Transverse colon (tissue), 4 donors: ENCODE data around the gene SHISA9. TPM values are rescaled to one million over a fixed set of nuclear protein-coding genes. Genes with fewer than 3 reads are reported as not detected.

Source experiments
- DNase-seq: peaks from one replicate; pipeline ENCODE4 v3.0.0-alpha.2; 2019
- H3K27ac ChIP-seq, 4 donors: fragments of 200-600 bp; sonication (generic); 2 replicates each; pipeline ENCODE4 v1.5.1; 2016 to 2018; ENCODE audit warnings: inconsistent platforms in 4 of 4
- H3K27me3 ChIP-seq: fragments of 200-600 bp; sonication (generic); 2 replicates; pipeline ENCODE4 v1.5.1; 2017; ENCODE audit warnings: inconsistent platforms
- H3K36me3 ChIP-seq, 4 donors: fragments of 200-600 bp; sonication (generic); 2 replicates each; pipeline ENCODE4 v1.5.1; 2017 to 2019; ENCODE audit warnings: inconsistent platforms in 4 of 4
- H3K4me1 ChIP-seq, 4 donors: fragments of 200-600 bp; sonication (generic); 2 replicates each; pipeline ENCODE4 v1.5.1; 2017 to 2020; ENCODE audit warnings: inconsistent platforms in 4 of 4
- H3K4me3 ChIP-seq, 4 donors: fragments of 200-600 bp; sonication (generic); 1 replicate in 1 of 4; 2 replicates in 3 of 4; pipeline versions ENCODE4 v1.5.1 to v1.6.1; 2017 to 2019; ENCODE audit warnings: inconsistent platforms in 4 of 4
- H3K9me3 ChIP-seq, 2 donors: fragments of 200-600 bp; sonication (generic); 2 replicates each; pipeline ENCODE4 v1.5.1; 2017 to 2019; ENCODE audit warnings: inconsistent platforms in 2 of 2
- EP300 ChIP-seq: sonication (generic); formaldehyde crosslinking; IDR thresholded peaks from one replicate; pipeline ENCODE4 v1.6.1; 2017; ENCODE audit warnings: antibody characterized with exemption, low read depth
- POLR2A ChIP-seq: fragments of 450-650 bp; IDR thresholded peaks from one replicate; pipeline ENCODE4 v1.6.1; 2016; ENCODE audit warnings: antibody characterized with exemption, mild to moderate bottlenecking, moderate library complexity
- POLR2AphosphoS5 ChIP-seq, 3 donors: sonication (generic); formaldehyde crosslinking; IDR thresholded peaks; one replicate each; pipeline ENCODE4 v1.6.1; 2016; ENCODE audit warnings: antibody characterized with exemption in 3 of 3
- WGBS, 2 donors: methylation state at CpG; one replicate each; pipeline ENCODE4 v1.1.5; 2018; ENCODE audit warnings: low coverage in 1 of 2; 5-methylcytosine and 5-hydroxymethylcytosine counted together
- in situ Hi-C, 4 donors: fragments of 200-750 bp; cut with MboI; loops; one replicate each; pipeline versions ENCODE4 v1.15.0 to v1.15.1; 2017; ENCODE audit warnings: low sequenced_read_pairs in 3 of 4, low pct_ligation_motif_present in 1 of 4, low pct_unique_long_range_greater_than_20kb in 1 of 4
- intact Hi-C: fragments of 100-400 bp; cut with DNase I; formaldehyde crosslinking; loops from one replicate; pipeline ENCODE4 v1.15.1; 2023; ENCODE audit warnings: low total_unique reads
- total RNA-seq, 4 donors: library from RNA; depleted of rRNA; stranded (reverse); fragments of >200 nt; gene quantifications; one replicate each; pipeline ENCODE4 v1.1.0, GENCODE V29; 2016
- TF ChIP-seq, protein P1 (sequence below), 5 experiments: fragments of 200-600 bp in 3 of 5; fragments of 450-650 bp in 2 of 5; sonication (generic) in 3 of 5; IDR thresholded peaks; 1 replicate in 2 of 5; 2 replicates in 3 of 5; pipeline ENCODE4 v1.5.1; 2016 to 2017; ENCODE audit warnings: antibody characterized with exemption in 5 of 5, inconsistent platforms in 3 of 5, mild to moderate bottlenecking in 2 of 5, moderate library complexity in 1 of 5

The SHISA9 gene
- total RNA-seq, 4 donors from 2014 or later: 1.3 to 37.6 (median 2.1) TPM

DNA sequence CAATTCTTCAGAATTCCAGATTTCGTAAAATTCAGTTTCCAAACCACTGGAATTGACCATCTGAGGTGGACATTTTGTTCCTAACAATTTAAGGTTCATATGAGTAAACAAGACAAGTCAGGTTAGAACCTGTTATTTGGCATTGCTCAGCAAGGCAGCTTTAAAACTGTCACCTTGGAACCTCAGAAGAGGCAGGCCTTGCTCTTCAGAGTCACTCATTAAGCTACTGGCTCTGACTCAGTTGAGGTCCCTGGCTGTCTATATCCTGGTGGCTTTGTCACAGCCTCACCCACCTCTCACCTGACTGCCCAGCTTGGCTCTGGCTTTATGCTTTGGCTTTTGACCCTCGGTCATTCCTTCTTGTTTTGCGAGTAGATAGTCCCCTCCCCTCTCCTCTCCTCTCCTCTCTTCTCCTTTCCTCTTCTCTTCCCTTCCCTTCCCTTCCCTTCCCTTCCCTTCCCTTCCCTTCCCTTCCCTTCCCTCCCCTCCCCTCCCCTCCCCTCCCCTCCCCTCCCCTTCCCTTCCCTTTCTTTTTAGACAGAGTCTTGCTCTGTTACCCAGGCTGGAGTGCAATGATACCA is 238.4 kb downstream of the SHISA9 start:
- no peak for TF ChIP-seq POLR2A
- TF ChIP-seq EP300: no peak
- TF ChIP-seq, protein P1, sequence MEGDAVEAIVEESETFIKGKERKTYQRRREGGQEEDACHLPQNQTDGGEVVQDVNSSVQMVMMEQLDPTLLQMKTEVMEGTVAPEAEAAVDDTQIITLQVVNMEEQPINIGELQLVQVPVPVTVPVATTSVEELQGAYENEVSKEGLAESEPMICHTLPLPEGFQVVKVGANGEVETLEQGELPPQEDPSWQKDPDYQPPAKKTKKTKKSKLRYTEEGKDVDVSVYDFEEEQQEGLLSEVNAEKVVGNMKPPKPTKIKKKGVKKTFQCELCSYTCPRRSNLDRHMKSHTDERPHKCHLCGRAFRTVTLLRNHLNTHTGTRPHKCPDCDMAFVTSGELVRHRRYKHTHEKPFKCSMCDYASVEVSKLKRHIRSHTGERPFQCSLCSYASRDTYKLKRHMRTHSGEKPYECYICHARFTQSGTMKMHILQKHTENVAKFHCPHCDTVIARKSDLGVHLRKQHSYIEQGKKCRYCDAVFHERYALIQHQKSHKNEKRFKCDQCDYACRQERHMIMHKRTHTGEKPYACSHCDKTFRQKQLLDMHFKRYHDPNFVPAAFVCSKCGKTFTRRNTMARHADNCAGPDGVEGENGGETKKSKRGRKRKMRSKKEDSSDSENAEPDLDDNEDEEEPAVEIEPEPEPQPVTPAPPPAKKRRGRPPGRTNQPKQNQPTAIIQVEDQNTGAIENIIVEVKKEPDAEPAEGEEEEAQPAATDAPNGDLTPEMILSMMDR (IDR thresholded peaks at IDR 0.05): no peak
- TF ChIP-seq POLR2AphosphoS5 (IDR thresholded peaks at IDR 0.05): no peak
- no peaks in the 10 kb centered on the region for H3K4me1 ChIP-seq
- H3K36me3 ChIP-seq: no peaks in the 10 kb centered on the region
- no peak overlapping the region for H3K4me3 ChIP-seq
- no peak for DNase-seq
- no peak overlapping the region for H3K27ac ChIP-seq
- in situ Hi-C loops (no loop called here), intact Hi-C loops (no loop called here)
- no peaks in the 10 kb centered on the region for H3K27me3 ChIP-seq
- no peaks in the 10 kb centered on the region for H3K9me3 ChIP-seq
- WGBS, 2 donors: 71 to 100% methylated on average over 1 to 3 of the region's 3 CpGs

DNA sequence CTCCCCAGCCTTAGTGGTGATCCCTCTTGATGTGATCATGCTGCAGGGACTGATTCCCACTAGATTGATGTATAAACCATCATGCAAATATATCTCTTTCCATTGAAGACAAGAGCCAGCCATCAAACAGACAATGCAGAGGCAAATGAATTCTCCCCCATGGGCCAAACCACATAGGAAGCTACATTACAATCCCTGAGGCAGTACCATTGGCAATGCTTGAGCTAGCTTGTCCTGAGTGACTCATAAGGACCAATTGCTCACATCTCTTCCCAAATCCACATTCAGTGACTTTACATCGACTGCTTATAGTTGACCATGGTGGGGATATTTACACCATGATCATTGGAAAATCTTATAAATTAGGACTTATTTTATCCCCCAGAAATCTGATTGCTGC is 242.2 kb downstream of the SHISA9 start:
- Histone ChIP-seq H3K27ac (no peak overlapping the region), H3K36me3 (no peaks in the 10 kb centered on the region), H3K4me1 (no peaks in the 10 kb centered on the region), H3K4me3 (no peak overlapping the region), H3K27me3 (no peaks in the 10 kb centered on the region), H3K9me3 (no peaks in the 10 kb centered on the region)
- in situ Hi-C loops (no loop called here), intact Hi-C loops (no loop called here)
- TF ChIP-seq, protein P1 (IDR thresholded peaks at IDR 0.05): no peak
- DNase-seq: no peak
- WGBS, 2 donors: 86 to 95% methylated on average over 1 of the region's 1 CpG

DNA sequence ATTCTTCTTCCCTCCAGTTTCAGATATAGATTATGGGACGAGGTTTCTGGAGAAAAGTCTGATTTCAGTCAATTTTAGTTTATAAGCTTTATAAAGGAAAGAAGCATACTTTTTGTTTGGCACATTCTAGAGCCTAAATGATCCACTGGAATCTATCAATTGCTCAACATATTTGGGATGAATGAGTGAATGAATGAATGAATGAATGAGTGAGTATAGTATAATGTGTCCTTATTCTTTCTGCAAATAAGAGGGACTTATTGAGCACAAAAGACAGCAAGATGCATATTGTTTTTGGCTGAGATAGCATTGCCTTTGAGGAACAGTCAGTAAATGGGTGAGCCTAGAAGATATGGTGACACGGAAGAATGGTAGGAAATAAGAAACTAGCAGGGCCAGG is 245.4 kb downstream of the SHISA9 start:
- WGBS, 2 donors: 53 to 59% methylated on average over 2 of the region's 2 CpGs
- H3K27ac ChIP-seq: no peak overlapping the region
- H3K36me3 ChIP-seq: no peaks in the 10 kb centered on the region
- DNase-seq: no peak
- intact Hi-C loops: no loop called here
- TF ChIP-seq EP300 (no peak), POLR2AphosphoS5 (IDR thresholded peaks at IDR 0.05) (no peak), POLR2A (no peak)
- TF ChIP-seq, protein P1 (IDR thresholded peaks at IDR 0.05): no peak
- H3K9me3 ChIP-seq: no peaks in the 10 kb centered on the region
- in situ Hi-C loops: no loop called here
- no peaks in the 10 kb centered on the region for H3K4me1 ChIP-seq
- no peaks in the 10 kb centered on the region for H3K27me3 ChIP-seq
- H3K4me3 ChIP-seq: no peak overlapping the region

DNA sequence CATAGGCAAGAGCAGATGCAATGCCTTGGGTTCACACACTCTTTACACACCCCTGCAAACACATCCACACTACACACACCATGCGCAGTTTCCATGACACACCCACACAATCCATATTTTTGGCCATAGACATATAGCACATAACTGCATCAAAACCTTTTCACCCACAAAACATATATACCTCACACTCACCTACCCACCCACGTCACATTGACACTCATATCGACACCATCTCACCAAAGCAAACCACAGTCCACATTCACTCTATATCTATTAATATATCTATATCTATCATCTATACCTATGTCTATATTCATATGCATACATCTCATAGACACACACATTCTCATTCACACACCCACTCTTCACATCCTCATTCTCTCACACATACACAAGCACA is 246.9 kb downstream of the SHISA9 start:
- H3K4me1 ChIP-seq: no peaks in the 10 kb centered on the region
- no peaks in the 10 kb centered on the region for H3K36me3 ChIP-seq
- no peaks in the 10 kb centered on the region for H3K9me3 ChIP-seq
- no peak overlapping the region for H3K4me3 ChIP-seq
- in situ Hi-C loops: no loop called here
- no peak for DNase-seq
- no peak for TF ChIP-seq POLR2AphosphoS5 (IDR thresholded peaks at IDR 0.05)
- TF ChIP-seq EP300: no peak
- intact Hi-C loops: no loop called here
- H3K27ac ChIP-seq: no peak overlapping the region
- 86 to 100% methylated on average over 3 of the region's 3 CpGs for WGBS, 2 donors
- no peaks in the 10 kb centered on the region for H3K27me3 ChIP-seq

DNA sequence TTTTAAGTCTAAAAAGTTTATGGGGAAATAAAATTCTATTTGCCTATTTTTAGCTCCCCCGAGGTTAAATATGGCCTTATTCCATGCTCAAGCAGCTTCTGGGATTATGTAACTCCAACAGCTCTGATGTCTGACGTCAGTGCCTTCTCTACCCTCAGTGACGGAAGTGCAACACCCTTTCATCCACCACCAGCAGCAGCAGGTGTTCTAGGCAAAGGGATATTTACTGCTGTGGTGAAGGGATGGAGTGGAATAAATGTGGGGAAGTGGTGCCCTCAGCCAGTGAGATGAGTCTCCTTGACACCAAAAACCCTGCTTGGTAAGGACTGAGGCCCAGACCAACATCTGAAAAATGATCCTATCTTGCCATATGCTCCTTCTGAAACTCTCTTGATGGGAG is 247.4 kb downstream of the SHISA9 start:
- H3K36me3 ChIP-seq: no peaks in the 10 kb centered on the region
- H3K27ac ChIP-seq: no peak overlapping the region
- no peaks in the 10 kb centered on the region for H3K27me3 ChIP-seq
- DNase-seq: no peak
- H3K9me3 ChIP-seq: no peaks in the 10 kb centered on the region
- in situ Hi-C loops: no loop called here
- intact Hi-C loops: no loop called here
- no peaks in the 10 kb centered on the region for H3K4me1 ChIP-seq
- 53 to 59% methylated on average over 3 of the region's 3 CpGs for WGBS, 2 donors
- no peak overlapping the region for H3K4me3 ChIP-seq
- TF ChIP-seq EP300: no peak
- TF ChIP-seq POLR2A: no peak
- TF ChIP-seq, protein P1 (IDR thresholded peaks at IDR 0.05): no peak
- no peak for TF ChIP-seq POLR2AphosphoS5 (IDR thresholded peaks at IDR 0.05)
